Measurements from ENCODE around the gene BPIFB2.

Gene BPIFB2

DNA sequence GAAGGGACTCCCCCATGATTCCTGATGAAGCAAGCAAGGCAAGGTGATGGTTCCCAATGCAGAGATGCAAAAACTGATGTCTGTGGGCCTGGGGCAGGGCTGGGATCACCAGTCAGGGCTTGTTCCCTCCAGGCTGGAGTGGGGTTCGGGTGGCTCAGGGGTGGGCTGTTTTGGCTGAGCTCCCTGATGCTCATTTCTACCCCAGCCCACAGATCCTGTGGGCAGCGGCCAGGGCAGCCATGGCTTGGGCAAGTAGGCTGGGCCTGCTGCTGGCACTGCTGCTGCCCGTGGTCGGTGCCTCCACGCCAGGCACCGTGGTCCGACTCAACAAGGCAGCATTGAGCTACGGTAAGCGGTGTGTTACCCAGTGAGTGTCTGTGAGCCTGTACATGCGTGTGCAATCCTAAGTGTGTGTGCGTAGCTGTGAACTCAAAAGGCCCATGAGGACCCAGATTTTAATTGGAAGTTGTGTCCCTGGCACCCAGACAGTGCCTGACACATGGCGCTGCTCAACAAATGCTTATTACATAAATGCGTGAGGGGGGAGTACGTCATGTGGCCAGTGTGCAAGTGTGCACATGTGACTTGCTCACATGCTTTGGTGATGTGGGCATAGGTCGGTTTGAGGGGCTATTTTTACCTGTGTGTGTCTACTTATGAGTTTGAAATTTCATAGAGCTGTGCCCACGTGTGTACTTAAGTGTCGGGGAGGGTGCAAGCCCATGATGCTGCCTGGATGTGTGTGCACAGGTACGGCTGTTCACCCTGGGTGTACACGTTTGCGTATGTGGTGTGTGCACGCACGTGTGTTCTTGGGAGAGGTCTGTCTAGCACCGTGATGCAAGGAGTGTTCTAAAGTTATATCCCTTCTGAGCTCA, 1.1 kb downstream of the BPIFB2 start:
- no peak for DNase-seq (ENCODE audit: low spot score)

GRCh38 chr20:33009214-33010132, 2.0 kb downstream of the BPIFB2 start:
- no peak for DNase-seq (ENCODE audit: low spot score)

DNA sequence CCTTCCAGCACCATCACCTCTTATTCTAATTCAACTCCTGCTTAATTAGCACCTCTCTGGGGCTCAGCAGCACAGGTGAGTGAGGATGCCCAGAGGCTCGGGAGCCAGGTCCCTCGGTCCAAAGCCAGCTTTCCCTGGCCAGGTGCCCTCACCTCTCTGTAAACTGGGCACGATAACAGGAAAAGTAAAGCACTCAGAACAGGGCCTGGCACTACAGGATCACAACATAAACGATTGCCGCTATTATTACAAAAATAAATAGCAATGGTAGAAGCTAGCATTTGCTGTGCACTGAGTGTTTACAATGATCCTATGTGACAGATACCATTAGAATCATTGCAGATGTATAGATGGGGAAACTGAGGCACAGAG, 2.6 kb downstream of the BPIFB2 start:
- no peak for DNase-seq (ENCODE audit: low spot score)

DNA sequence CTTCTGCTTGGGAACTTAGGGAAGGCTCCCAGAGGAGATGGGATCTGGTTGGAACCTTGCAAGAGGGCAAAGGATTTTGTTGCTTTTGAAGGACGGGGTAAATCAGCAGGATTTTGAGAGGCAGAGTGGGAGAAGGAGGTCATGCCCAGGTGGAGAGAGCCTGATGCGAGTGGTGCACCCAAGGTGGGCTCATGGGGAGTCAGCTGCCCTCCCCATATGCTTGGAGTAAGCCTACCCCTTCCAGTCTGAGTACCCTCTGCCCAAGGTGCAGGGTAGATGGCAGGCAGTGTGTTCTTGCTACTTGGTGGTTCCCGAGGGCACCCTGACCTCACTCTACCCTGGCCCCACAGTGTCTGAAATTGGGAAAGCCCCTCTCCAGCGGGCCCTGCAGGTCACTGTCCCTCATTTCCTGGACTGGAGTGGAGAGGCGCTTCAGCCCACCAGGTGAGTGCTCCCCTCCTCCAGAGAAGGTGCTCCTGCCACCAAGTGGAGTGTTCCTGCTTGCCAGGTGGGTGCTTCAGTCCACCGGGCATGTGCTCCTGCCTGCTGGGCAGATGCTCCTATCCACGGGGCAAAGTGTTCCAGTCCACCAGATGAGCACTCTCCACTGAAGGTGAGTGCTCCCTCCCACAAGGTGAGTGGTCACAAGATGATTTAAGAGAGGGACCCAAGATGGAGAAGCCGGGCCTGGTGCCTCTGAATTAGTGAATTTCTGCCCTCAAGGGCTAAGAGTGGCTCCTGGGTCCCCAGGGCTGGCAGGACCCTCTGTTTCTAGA, 3.4 kb downstream of the BPIFB2 start:
- no peak for DNase-seq (ENCODE audit: low spot score)

DNA sequence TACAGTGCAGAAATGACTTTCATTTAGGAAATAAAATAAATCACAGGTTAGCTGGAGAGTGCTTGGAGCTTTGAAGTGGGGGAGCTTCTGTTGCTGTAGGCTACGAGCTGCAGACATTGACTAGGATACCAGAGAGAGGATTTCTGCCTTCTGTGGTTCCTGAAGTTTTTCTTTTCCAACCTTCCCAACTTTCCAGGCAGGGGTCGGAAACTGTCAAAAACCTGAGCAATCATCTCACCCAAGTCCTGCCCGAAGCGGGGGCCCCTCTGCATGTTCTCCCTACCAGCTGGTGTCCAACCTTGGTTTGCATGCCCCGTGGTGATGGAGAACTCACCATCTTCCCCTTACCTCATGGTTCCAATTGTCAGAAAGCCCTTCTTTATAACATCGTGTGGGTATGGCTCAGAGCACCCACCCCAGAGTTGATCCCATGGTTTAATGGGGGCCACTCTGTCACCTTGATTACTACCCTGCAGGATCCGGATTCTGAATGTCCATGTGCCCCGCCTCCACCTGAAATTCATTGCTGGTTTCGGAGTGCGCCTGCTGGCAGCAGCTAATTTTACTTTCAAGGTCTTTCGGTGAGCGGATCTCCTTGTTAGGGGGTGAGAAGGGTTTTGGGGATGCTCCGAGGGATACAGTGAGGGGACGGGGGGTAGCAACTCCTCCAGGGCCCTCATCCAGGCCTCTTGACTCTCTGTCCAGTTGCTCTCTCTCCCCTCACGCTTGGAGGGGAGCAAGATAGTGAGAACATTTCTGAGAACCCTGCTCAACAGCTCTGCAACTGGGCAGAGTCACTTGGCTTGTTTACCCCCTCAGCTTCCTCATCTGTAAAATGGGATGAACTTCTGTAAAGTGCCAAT, 5.1 kb downstream of the BPIFB2 start:
- no peak for DNase-seq (ENCODE audit: low spot score)

DNA sequence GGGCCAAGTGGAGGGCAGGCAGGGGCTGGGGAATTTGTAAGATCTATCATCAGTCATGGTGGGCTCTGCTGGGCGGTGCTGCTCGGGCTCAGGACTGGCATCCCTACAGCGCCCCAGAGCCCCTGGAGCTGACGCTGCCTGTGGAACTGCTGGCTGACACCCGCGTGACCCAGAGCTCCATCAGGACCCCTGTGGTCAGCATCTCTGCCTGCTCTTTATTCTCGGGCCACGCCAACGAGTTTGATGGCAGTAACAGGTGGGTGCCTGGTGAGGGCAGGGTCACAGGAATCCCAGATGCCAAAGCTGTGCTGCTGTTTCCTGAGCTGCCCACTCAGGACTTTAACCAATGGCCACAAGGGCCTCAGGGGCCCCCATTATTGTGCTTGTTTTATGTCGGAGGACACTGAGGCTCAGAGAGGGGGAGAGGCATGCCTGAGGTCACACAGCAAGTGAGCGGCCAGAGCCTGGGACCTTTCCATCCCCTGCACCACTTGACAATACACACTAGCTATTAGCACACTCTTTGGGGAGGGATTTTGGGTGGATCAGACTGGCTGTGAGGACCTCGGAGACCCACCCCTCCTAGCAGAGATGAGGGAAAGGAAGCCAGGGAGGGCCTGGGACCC, 6.3 kb downstream of the BPIFB2 start:
- DNase-seq (ENCODE audit: low spot score), result no peak

- DNase-seq (ENCODE audit: low spot score), result no peak
Measured at GRCh38 chr20:33014336-33015113, 7.0 kb downstream of the BPIFB2 start.

DNA sequence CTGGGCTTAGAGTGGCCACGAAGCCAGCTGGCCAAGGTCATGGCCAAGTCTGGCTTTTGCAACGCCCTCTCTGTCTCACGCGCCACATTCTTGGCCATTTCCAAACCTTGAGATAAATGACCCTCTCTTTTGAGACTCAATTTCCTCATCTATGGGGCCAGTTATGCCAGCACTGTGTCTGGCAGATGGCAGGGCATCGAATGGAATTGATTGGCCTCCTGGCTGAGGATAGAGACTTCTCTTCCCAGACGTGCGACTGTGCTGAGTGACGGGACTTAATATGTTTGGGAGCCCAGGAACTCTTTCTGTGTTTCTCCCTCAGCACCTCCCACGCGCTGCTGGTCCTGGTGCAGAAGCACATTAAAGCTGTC, 7.6 kb downstream of the BPIFB2 start:
- DNase-seq (ENCODE audit: low spot score), result no peak

DNA sequence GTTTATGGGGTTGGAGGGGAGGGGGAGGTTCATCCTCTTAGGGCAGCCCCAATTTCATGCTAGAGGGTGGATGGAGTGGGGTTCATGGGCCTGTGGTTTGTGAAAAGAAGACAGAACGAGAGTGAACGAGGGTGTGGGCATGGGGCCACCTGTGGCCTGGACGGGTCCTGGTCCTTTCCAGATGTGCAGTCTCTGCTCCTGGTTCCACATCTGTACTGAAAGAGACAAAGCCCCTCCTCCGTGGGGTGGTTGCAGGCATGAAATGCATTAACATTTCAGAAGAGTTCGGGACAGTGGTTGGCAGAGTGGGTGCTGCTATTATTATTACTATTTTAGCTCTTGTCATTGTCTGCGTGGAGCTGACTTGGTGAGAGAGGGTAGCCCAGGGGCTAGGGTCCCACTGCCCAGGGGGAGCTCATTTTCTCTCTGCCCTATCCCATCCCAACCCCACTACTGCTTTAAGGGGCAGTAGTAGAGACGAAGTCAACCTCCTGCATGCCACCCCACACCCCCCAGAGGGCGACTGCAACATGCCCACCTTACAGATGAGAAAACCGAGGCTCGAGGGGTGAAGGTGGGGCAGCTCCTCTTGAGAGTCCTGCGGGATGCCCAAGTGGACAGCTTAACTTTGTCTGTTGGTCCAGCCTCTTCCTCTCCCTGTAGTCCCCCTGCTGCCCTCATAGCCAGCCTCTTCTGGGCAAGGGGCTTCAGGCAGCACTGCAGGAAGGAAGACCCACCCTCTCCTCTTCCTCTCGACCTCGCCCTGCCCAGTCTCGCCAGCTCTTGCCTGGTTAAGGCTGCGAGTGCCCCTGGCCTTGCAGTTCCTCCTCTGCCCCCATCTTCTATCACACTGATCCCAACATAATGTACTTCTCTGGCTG, 8.4 kb downstream of the BPIFB2 start:
- no peak for DNase-seq (ENCODE audit: low spot score)

GRCh38 chr20:33016581-33017109, 9.1 kb downstream of the BPIFB2 start:
- no peak for DNase-seq (ENCODE audit: low spot score)

DNA sequence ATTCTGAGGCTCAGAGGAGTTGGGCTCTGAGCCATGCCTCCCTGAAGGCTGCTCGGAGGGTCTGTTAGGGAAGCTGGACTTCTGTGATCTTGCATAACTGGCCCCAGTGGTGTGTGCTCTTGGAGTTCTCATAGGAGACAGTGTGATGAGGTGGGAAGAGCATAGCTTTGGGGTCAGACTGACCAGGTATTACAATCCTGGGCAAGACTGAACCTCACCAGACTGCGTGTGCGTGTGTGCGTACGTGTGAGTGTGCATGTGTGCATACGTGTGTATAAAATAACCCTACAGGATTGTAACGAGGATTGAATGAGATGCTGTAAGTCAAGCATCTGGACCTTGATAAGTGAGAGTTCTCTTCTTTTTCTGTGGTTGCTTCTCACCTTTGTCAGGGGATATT, 10.0 kb downstream of the BPIFB2 start:
- DNase-seq (ENCODE audit: low spot score), result no peak

GRCh38 chr20:33018169-33018931, 10.8 kb downstream of the BPIFB2 start:
- no peak for DNase-seq (ENCODE audit: low spot score)

DNA sequence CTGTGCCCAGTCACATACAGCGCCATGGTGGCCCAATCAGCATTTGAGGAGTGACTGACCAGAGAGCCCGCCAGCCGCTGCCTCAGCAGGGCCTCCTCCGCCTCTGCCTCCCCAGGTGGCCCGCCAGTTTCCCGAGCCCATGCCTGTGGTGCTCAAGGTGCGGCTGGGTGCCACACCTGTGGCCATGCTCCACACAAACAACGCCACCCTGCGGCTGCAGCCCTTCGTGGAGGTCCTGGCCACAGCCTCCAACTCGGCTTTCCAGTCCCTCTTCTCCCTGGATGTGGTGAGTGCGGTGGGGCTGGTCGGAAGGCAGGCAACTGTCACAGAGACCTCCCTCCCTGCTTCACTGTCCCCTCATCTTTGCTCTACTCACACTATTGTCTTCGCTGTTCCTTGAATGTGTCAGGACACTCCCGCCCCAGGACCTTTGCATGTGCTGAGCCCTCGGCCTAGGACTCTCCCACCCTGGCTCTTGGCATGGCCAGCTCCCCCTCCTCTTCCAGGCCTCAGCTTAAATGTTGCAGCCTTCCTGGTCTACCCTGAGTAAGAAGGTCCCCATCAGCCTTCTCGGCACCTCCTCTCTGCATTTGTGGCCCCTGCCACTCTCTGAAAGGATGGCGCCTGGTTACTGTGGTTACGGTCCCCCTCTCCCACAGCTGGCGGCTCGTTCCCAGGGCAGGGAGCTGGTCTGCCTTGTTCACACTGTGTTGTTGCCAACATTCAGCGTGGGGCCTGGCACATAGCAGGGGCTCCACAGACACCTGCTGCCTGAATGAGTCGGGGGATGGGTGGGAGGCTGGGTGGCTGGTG, 12.2 kb downstream of the BPIFB2 start:
- no peak for DNase-seq (ENCODE audit: low spot score)

DNA sequence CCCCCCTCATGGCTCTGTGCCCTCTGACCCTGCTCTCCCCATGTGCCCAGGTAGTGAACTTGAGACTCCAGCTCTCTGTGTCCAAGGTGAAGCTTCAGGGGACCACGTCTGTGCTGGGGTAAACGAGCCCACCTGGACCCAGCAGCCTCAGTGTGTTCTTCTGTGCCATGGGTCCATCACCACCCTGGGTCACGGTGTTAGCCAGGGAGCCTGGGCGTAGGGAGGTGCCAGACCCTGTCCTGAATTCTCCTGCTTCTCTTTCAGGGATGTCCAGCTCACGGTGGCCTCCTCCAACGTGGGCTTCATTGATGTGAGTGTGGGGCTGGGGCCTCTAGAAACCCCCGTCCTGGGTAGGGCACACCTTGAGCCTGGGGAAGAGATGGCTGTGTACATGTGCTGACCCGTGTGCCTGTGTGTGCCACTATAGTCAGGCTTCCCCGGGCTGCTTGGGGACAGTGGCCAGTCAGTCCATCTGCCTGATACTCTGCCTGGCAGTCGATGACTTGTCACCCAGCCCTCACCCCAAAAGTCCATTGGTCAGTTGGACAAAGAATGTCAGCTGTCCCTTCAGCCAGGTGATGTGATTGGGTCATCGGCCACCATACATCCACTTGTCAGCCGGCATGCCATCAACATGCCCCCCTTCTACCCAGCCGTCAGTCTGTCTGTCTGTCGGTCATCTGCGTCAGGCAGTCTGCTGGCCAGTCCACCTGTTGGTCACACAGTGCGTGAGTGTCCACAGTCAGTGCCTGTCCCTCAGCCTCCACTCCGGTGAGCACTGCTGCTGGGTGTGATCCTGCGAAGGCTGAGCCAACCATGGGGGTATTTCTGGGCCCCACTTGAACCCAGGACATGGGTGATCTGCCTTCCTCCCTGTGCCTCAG, 13.0 kb downstream of the BPIFB2 start:
- no peak for DNase-seq (ENCODE audit: low spot score)

DNA sequence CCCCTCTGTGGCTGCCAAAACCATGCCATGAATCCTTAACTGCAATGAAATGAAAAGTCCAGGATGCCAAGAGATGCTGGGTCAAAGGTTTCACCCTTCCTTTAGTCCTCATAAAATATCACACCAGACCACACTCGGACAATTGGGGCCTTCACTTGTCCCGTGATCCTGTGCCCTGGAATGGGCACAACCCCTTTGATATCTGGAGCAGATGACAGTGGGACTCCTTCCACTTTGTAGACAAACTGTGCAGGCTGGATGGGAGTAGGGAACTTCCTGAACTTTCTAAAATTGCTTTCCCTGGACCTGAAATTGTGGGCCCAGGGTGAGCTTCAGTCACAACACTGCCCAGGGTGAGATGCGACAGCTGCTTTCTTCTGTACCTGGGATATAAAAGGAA, 14.4 kb downstream of the BPIFB2 start:
- no peak for DNase-seq (ENCODE audit: low spot score)

- DNase-seq (ENCODE audit: low spot score), result no peak
Measured at GRCh38 chr20:33022289-33022688, 14.8 kb downstream of the BPIFB2 start.

Data from putamen (tissue), 1 donor.